D721Med (cell line): ENCODE results near the gene TMA7.
A peak's percentile ranks its signal among the peaks of the same experiment; 100 is the strongest.
"Not testable (repeated sequence)": the region's sequence is repeated elsewhere in the genome, so short reads cannot be mapped to it uniquely, and the experiment has no call there.

Source experiments
- DNase-seq: peaks from one replicate; pipeline ENCODE4 v3.0.0; 2011; ENCODE audit warnings: low spot score; ENCODE audit not compliant: insufficient read length
- FAIRE-seq: peaks from 2 replicates; lab custom pipeline; 2011; peaks lifted over from hg19 to GRCh38; lab: Jason Lieb, UNC
- TF ChIP-seq, protein P1 (sequence below): IDR thresholded peaks from 2 replicates; pipeline ENCODE4 v1.5.1; 2012; ENCODE audit warnings: mild to moderate bottlenecking, control low read depth; ENCODE audit not compliant: insufficient read depth; ENCODE audit errors: missing control alignments

Gene TMA7

DNA sequence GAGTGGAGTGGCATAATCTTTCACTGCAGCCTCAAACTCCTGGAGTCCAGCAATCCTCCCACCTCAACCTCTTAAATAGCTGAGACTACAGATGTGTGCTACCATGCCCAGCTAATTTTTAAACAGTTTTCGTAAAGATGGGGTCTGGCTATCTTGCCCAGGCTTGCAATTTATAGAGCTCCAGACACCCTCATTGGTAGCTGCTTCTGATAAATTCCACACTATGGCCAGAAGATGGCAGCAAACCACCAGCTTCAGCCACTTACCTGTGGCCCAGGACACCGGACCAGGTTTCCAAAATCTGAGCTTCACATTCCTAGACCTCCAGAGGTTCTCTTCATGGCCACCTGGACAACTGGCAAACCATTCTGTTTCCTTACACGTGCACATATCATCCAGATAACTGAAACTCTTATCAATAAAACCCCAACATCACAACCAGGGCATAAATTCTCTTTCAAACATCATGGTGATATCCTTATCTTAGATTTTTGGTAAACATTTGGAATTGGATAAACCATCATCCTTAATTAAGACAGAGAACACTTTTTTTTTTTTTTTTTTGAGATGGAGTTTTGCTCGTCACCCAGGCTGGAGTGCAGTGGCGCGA lies 39.1 kb upstream of the TMA7 start:
- FAIRE-seq (peak; percentile 51), DNase-seq (peak; percentile 74)
- TF ChIP-seq, protein P1, sequence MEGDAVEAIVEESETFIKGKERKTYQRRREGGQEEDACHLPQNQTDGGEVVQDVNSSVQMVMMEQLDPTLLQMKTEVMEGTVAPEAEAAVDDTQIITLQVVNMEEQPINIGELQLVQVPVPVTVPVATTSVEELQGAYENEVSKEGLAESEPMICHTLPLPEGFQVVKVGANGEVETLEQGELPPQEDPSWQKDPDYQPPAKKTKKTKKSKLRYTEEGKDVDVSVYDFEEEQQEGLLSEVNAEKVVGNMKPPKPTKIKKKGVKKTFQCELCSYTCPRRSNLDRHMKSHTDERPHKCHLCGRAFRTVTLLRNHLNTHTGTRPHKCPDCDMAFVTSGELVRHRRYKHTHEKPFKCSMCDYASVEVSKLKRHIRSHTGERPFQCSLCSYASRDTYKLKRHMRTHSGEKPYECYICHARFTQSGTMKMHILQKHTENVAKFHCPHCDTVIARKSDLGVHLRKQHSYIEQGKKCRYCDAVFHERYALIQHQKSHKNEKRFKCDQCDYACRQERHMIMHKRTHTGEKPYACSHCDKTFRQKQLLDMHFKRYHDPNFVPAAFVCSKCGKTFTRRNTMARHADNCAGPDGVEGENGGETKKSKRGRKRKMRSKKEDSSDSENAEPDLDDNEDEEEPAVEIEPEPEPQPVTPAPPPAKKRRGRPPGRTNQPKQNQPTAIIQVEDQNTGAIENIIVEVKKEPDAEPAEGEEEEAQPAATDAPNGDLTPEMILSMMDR: peak; percentile 73

DNA sequence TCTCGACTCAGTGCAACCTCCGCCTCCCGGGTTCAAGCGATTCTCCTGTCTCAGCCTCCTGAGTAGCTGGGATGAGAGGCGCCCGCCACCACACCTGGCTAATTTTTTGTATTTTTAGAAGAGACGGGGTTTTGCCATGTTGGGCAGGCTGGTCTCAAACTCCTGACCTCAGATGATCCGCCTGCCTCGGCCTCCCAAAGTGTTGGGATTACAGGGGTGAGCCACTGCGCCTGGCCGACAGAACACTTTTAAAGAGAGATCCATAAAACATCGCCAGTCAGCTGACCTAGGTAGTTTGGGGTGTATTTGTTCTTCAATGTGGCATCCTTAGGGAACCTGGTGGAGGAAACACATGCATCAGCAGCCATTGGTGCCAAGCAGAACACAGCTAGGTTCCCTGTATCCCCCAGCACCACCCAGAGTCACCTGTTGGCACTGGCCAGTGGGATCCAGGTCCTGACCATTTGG lies 38.6 kb upstream of the TMA7 start:
- not testable (repeated sequence) for DNase-seq, FAIRE-seq

DNA sequence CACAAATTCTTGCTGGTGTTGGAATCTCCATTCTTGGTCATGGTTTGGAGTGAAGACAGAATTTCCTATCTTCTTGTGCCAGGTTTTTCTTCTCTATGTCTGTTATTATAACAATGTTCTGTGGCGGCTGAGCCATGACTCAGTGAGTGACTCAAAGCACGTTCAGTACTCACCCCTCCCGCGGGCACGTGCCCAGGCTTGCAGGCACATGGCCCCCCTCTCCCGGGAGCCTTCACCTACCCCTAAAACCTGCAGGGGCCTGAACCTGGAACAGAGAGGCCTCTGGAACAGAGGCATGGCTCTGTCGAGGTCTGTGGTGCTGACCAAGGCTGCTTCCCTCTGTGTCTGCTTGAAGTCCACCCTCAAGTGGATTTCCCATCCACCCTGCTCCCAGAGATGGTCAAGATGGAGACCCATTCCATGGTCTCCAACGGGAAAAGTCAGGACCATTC lies 37.8 kb upstream of the TMA7 start:
- FAIRE-seq: no peak
- TF ChIP-seq, protein P1: no peak
- DNase-seq: peak; percentile 13

DNA sequence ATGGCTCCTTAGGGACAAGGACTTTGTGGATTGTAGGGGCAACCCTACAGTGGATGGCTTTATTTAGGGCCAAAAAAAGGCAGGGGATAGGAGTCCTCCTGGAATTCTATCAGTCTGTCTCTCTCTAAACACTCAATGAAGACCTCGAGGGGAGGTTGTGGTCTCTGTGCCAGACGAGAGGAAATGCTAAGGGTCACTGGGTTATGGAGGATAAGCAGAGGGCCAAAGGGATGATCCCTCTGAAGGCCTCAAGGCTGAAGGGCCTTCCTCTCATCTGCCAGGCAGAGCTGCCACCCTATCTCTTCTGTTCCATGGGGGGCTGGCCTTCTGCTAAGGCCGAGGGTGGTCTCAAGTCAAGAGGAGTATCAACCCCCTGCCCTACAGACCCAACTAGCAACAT lies 37.1 kb upstream of the TMA7 start:
- DNase-seq: no peak
- FAIRE-seq: no peak

DNA sequence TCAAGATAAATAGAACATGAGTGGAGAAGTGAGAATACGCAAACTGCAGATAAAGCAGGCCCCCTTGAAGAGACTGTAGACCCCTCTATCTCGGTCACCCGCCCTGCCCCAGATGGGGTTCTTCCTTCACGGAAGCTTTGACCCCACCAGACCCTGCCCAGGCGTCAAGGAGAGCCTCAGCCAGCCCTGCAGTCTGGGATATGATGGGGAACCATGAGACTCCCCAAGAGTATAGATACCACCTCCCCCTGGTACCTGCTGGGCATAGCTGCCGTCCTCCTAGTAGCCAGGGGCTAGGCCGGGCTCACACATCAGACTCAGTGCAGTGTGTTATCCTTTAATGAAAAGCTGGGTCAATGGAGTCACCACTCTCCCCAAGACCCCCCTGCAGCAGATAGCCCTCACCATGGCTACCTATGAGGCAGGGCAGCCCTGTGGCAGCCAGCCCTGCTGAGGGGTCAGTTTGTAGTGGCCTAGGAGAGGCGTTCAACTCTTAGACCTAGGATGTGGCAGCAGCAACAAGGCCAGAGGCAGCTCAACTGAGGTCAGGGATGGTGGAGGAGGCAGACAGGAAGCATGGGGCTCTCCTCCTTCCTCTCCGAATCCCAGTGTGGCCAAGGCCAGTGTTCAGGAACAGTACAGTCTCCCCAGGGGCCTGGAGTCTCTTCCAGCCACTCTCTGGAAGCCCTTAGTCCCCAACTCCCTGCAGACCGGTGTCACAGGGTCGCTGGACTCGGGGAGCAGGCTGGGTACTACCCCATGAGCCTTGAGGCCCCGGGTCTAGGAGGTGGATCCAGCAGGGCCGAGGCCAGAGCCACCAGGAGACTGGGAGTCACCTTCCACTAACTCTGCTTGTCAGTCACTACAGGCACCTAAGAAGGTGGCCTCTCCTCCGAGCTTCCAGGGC lies 36.3 kb upstream of the TMA7 start:
- FAIRE-seq (no peak), DNase-seq (peak; percentile 14)
- TF ChIP-seq, protein P1: no peak

More for the DNA sequence above, 37.1 kb upstream of the TMA7 start:
- TF ChIP-seq, protein P1: no peak

DNA sequence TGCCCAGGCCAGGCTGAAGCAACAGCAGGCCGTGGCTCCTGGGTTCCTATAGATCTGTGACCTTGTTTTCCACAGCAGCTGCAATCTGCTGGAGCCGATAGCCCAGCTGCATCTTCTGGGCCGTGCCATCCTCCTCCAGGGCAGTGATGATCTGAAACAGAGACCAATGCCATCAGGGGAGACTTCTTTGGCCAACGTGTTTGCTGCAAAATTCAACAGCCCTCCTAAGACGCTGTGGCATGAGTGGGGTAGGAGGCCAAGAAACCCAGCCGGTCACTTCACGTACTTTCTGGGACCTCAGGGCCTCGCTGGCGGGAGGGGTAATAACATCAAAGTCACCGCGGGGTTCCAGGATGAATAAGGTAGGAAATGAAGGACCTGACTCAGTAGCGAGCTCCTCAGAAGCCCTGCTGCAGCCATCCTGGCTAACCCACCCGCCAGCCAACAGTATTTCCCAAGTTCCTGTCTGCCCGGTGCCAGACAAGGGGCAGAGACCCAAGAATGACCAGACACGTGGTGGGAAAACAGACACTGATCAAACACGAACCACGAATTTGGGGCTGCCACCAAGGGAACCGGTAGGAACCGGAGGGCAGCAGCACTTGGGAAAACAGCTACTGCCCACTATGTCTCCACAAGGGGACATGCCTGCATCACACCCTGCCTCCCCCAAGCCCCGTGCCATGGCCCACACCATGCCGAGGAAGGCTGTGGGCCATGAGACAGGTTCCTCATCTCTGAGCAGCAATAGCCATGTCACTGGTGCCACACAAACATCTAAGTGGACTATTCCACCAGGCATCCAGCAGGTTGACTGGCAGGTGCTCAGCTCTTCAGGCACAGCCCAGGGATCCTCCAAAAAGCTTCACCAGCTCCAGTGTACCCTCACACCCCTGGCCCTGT lies 35.4 kb upstream of the TMA7 start:
- no peak for FAIRE-seq
- DNase-seq: no peak
- TF ChIP-seq, protein P1: no peak
